Gastroesophageal sphincter (tissue), 4 donors: ENCODE measurements around the gene TRIM25. TPM values are rescaled to one million over a fixed set of nuclear protein-coding genes. Genes with fewer than 3 reads are reported as not detected.

ENCODE experiments used
- ATAC-seq: fragments of 150-250 bp; one replicate; pipeline ENCODE4 v1.9.1; 2016; ENCODE audit warnings: mild to moderate bottlenecking, moderate library complexity
- H3K27ac ChIP-seq, 4 donors: fragments of 200-600 bp; sonication (generic) in 3 of 4; 1 replicate in 3 of 4; 2 replicates in 1 of 4; pipeline ENCODE4 v1.5.1; 2016 to 2019
- H3K27me3 ChIP-seq: fragments of 200-600 bp; sonication (generic); one replicate; pipeline ENCODE4 v1.5.1; 2019
- H3K36me3 ChIP-seq, 2 donors: fragments of 200-600 bp; sonication (generic); one replicate each; pipeline ENCODE4 v1.5.1; 2019; ENCODE audit warnings: control low read depth in 1 of 2
- H3K4me1 ChIP-seq, 3 donors: fragments of 200-600 bp; sonication (generic); 1 replicate in 2 of 3; 2 replicates in 1 of 3; pipeline ENCODE4 v1.5.1; 2016 to 2019; ENCODE audit warnings: control low read depth in 2 of 3
- H3K4me3 ChIP-seq, 2 donors: fragments of 200-600 bp; sonication (generic); one replicate each; pipeline ENCODE4 v1.5.1; 2019; ENCODE audit warnings: mild to moderate bottlenecking in 1 of 2, moderate library complexity in 1 of 2
- H3K9me3 ChIP-seq, 3 donors: fragments of 200-600 bp; sonication (generic); one replicate each; pipeline ENCODE4 v1.5.1; 2017 to 2019; ENCODE audit warnings: control low read depth in 2 of 3
- EP300 ChIP-seq: sonication (generic); formaldehyde crosslinking; IDR thresholded peaks from one replicate; pipeline ENCODE4 v1.6.1; 2017; ENCODE audit warnings: antibody characterized with exemption, mild to moderate bottlenecking
- POLR2A ChIP-seq, 2 donors: fragments of 450-650 bp; IDR thresholded peaks; one replicate each; pipeline ENCODE4 v1.6.1; 2017; ENCODE audit warnings: antibody characterized with exemption in 2 of 2, mild to moderate bottlenecking in 2 of 2, moderate library complexity in 1 of 2
- POLR2AphosphoS5 ChIP-seq: sonication (generic); formaldehyde crosslinking; IDR thresholded peaks from one replicate; pipeline ENCODE4 v1.6.1; 2017; ENCODE audit warnings: antibody characterized with exemption
- WGBS, 2 donors: methylation state at CpG; one replicate each; pipeline ENCODE4 v1.1.5; 2018; ENCODE audit warnings: low coverage in 1 of 2; 5-methylcytosine and 5-hydroxymethylcytosine counted together
- total RNA-seq, 4 donors: library from RNA; depleted of rRNA; stranded (reverse); fragments of >200 nt; gene quantifications; one replicate each; pipeline ENCODE4 v1.1.0, GENCODE V29; 2016
- TF ChIP-seq, protein P1 (sequence below), 4 experiments: fragments of 200-600 bp in 2 of 4; fragments of 450-650 bp in 2 of 4; sonication (generic) in 1 of 4; IDR thresholded peaks; one replicate each; pipeline ENCODE4 v1.5.1; 2017 to 2019; ENCODE audit warnings: antibody characterized with exemption in 4 of 4, mild to moderate bottlenecking in 2 of 4, moderate library complexity in 2 of 4

Gene TRIM25
- total RNA-seq, 4 donors from 2014 or later = 10.1 to 36.6 (median 20.6) TPM

DNA sequence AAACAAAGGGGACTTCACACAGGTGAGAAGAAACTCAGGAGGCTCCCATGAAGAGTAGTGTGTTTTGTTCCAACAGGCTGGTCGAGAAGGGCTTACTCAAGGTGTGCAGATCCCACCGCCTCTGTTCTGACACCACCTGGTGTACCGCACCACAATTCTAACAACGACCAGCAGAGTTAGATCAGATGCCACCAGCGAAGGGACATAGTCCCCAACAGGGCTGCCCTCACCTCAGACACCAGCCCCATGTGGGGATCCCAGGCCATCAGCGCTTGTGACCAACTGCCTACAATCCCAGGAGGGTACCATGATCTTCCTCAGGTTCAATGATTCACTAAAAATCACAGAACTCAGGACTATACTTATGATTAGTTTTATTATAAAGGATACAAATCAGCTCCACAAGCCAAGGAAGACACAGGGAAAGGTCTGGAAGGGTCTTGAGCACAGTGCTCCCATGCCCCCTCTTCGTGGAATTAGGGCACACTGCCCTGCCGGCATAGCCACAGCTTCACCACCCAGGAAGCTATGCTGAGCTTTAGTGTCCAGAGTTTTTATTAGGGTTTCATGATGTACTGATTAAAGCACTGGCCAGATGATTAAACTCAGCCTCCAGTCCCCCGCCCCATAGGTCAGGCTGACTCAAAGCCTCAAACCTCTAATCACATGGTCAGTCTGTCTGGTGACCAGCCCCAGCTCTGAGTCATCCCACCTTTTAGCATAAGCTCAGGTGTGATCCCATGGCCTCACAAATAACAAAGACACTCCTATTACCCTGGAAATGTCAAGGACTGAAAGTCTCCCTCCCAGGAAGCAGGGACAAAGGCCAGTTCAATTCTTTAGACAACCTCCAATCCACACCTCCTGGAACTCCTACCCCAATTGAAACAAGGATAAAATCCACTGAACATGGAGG is 26.0 kb downstream of the TRIM25 start:
- no peaks in the 10 kb centered on the region for H3K27me3 ChIP-seq
- H3K4me1 ChIP-seq = no peaks in the 10 kb centered on the region
- ATAC-seq = no peak
- H3K27ac ChIP-seq = no peak overlapping the region
- H3K36me3 ChIP-seq = peaks cover 0 to 73% of the 10 kb centered on the region in 2 donors
- no peak for TF ChIP-seq POLR2A (IDR thresholded peaks at IDR 0.05)
- TF ChIP-seq, protein P1, sequence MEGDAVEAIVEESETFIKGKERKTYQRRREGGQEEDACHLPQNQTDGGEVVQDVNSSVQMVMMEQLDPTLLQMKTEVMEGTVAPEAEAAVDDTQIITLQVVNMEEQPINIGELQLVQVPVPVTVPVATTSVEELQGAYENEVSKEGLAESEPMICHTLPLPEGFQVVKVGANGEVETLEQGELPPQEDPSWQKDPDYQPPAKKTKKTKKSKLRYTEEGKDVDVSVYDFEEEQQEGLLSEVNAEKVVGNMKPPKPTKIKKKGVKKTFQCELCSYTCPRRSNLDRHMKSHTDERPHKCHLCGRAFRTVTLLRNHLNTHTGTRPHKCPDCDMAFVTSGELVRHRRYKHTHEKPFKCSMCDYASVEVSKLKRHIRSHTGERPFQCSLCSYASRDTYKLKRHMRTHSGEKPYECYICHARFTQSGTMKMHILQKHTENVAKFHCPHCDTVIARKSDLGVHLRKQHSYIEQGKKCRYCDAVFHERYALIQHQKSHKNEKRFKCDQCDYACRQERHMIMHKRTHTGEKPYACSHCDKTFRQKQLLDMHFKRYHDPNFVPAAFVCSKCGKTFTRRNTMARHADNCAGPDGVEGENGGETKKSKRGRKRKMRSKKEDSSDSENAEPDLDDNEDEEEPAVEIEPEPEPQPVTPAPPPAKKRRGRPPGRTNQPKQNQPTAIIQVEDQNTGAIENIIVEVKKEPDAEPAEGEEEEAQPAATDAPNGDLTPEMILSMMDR (IDR thresholded peaks at IDR 0.05) = no peak
- TF ChIP-seq EP300 = no peak
- TF ChIP-seq POLR2AphosphoS5 = no peak
- no peak overlapping the region for H3K4me3 ChIP-seq
- H3K9me3 ChIP-seq = peaks cover 0 to 10% (median 0%) of the 10 kb centered on the region in 3 donors
- 85 to 96% methylated on average over 4 to 6 of the region's 9 CpGs for WGBS, 2 donors

DNA sequence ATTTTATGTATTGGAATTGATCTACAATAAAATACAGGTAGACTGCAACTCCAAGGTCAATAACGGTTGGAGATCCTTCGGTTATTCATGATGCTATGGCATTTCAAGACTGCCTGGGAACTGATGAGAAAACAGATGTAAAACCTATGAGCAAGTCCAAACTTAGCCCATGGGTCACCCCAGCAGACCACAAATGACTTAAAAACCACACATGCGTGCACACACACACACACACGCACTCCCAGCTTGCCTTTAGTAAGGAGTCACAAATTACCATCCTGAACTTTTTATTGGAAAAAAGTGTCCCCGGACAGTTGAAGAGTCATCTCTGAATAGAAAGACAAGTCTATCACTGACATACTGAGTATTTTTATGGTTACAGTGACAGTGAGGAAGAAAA is 26.7 kb downstream of the TRIM25 start:
- TF ChIP-seq, protein P1 (IDR thresholded peaks at IDR 0.05) = no peak
- no peak for TF ChIP-seq EP300
- no peak for TF ChIP-seq POLR2A (IDR thresholded peaks at IDR 0.05)
- TF ChIP-seq POLR2AphosphoS5 = no peak
- peaks cover 0 to 66% of the 10 kb centered on the region in 2 donors for H3K36me3 ChIP-seq

DNA sequence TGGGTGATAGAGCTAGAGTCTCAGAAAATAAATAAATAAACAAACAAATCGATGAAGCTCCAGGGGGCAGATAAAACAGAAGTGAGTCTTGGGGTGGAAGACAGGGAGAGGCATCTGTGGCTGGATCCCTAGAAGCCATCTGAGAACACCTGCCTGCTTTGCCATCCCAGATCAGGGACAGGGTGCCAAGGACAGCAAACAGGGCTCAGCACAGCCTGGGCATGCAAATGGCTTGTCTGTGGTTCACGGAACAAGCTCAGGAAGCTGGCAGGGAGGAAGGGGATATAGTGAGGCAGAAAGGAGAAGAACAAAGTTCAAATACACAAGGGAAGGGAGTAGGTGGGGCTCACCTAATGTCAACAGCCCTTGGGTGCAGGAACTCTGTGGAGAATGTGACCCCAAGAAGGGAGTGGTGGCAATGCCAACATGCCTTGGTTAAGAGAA is 27.5 kb downstream of the TRIM25 start:
- WGBS, 2 donors = 69 to 76% methylated on average over 2 of the region's 2 CpGs
- H3K36me3 ChIP-seq = peaks cover 0 to 58% of the 10 kb centered on the region in 2 donors
- H3K4me3 ChIP-seq = no peak overlapping the region
- H3K4me1 ChIP-seq = no peaks in the 10 kb centered on the region
- H3K9me3 ChIP-seq = peaks cover 0 to 10% (median 0%) of the 10 kb centered on the region in 3 donors
- no peak for ATAC-seq
- H3K27ac ChIP-seq = no peak overlapping the region
- no peaks in the 10 kb centered on the region for H3K27me3 ChIP-seq
- TF ChIP-seq POLR2AphosphoS5 = no peak
- TF ChIP-seq, protein P1 (IDR thresholded peaks at IDR 0.05) = no peak
- no peak for TF ChIP-seq POLR2A (IDR thresholded peaks at IDR 0.05)
- no peak for TF ChIP-seq EP300

More for the DNA sequence above, 26.7 kb downstream of the TRIM25 start:
- Histone ChIP-seq H3K27me3 (no peaks in the 10 kb centered on the region), H3K4me3 (no peak overlapping the region), H3K27ac (no peak overlapping the region), H3K9me3 (peaks cover 0 to 10% (median 0%) of the 10 kb centered on the region in 3 donors), H3K4me1 (no peaks in the 10 kb centered on the region)
- ATAC-seq = no peak
- WGBS, 2 donors = 95 to 100% methylated on average over 5 of the region's 5 CpGs

DNA sequence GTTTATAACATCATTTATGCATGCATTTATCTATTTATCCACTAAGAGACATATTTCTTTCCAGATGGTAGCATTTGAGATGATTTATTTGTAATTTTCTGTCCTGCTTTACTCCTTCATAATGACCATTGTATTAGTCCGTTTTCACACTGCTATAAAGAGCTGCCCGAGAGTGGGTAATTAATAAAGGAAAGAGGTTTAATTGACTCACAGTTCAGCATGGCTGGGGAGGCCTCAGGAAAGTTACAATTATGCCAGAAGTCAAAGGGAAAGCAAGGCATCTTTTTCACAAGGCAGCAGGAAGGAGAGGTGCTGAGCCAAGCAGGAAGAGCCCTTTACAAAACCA is 28.6 kb downstream of the TRIM25 start:
- Histone ChIP-seq H3K4me3 (no peak overlapping the region), H3K9me3 (peaks cover 0 to 10% (median 0%) of the 10 kb centered on the region in 3 donors), H3K36me3 (peaks cover 0 to 48% of the 10 kb centered on the region in 2 donors), H3K27me3 (no peaks in the 10 kb centered on the region), H3K4me1 (no peaks in the 10 kb centered on the region), H3K27ac (no peak overlapping the region)
- ATAC-seq = no peak
- 67 to 72% methylated on average over 2 of the region's 2 CpGs for WGBS, 2 donors
- TF ChIP-seq EP300 (no peak), POLR2A (IDR thresholded peaks at IDR 0.05) (no peak), POLR2AphosphoS5 (no peak)
- TF ChIP-seq, protein P1 (IDR thresholded peaks at IDR 0.05) = no peak
